Esophagus muscularis mucosa (tissue), 2 donors: ENCODE data around the gene ACSF3.

ENCODE experiments used
- EP300 ChIP-seq: sonication (generic); formaldehyde crosslinking; IDR thresholded peaks from one replicate; pipeline ENCODE4 v1.6.1; 2017; ENCODE audit warnings: antibody characterized with exemption
- POLR2A ChIP-seq: fragments of 450-650 bp; IDR thresholded peaks from one replicate; pipeline ENCODE4 v1.6.1; 2017; ENCODE audit warnings: antibody characterized with exemption, moderate library complexity, mild to moderate bottlenecking, low read depth

DNA sequence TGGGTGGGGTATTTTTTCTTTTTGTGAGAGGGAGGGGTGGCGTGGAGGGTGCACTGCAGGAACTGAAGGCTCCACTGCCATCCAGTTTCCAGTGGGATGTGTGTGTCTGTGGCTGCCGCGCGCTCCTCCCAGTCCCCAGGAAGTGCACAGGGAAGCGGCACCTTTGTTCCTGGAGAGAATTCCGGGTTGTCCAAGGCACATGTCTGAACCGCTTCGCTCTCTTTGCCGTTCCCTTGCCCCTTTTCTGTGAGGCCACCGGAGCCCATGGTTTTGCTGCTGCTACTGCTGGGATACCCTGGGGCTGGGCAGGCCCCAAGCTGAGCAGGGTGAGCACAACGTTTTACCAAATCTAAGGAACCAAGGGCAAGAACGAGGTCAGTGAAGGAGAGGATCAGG is 19.5 kb downstream of the ACSF3 start:
- no peak for TF ChIP-seq POLR2A
- no peak for TF ChIP-seq EP300
